ENCODE data around the gene FBXW10.
A peak's percentile ranks its signal among the peaks of the same experiment; 100 is the strongest.
"Not testable (repeated sequence)": the region's sequence is repeated elsewhere in the genome, so short reads cannot be mapped to it uniquely, and the experiment has no call there.

The FBXW10 gene

GRCh38 chr17:18750242-18750641 is 6.4 kb downstream of the FBXW10 start:
- DNase-seq (ENCODE audit: low spot score) = not testable (repeated sequence)

DNA sequence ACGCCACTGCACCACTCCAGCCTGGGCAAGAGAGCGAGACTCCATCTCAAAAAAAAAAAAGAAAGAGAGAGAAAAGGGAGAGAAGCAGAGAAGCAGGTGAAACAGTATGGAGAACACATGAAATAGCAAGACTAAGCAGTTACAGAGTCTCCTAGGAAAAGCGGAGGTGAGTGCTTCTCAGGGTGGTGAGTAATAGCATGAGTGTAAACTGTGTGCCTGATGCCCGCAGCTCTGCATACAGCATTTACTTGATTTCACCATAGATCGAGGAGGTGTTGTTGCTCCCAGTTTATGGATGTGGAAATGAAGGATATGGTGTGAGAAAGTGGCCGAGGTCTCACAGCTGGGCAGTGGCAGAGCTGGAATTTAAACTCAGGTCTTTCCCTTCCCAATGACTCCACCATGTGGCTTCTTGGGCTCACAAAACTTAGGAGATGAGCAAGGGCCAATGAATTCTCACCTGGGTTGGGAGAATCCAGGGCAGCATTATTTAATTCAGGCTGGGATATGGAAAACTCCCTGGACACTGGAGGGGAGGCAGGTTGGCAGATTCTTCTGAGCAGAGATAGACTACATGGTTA is 10.1 kb downstream of the FBXW10 start:
- DNase-seq (ENCODE audit: low spot score) = not testable (repeated sequence)

DNA sequence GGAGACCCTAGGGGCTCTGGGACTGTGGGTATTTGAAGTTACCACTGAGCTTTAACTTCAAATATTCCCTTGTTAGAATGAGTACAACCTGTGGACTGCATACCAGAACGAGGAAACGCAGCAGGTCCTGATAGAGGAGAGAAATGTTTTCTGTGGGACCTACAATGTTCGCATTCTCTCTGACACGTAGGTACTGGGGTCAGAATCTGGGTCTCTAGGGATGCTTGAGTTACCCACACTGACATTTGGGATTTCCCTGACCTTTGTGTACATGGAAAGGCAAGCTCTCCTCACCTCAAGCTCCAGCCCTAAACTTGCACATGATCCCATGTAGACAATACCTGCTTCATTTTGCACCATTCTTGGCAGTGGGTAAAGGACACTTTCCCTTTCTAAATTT is 12.1 kb downstream of the FBXW10 start:
- not testable (repeated sequence) for DNase-seq (ENCODE audit: low spot score)

- not testable (repeated sequence) for DNase-seq (ENCODE audit: low spot score)
Observed at GRCh38 chr17:18757368-18758044, 13.7 kb downstream of the FBXW10 start.

- DNase-seq (ENCODE audit: low spot score) = not testable (repeated sequence)
Observed at GRCh38 chr17:18758344-18758743, 14.5 kb downstream of the FBXW10 start.

DNA sequence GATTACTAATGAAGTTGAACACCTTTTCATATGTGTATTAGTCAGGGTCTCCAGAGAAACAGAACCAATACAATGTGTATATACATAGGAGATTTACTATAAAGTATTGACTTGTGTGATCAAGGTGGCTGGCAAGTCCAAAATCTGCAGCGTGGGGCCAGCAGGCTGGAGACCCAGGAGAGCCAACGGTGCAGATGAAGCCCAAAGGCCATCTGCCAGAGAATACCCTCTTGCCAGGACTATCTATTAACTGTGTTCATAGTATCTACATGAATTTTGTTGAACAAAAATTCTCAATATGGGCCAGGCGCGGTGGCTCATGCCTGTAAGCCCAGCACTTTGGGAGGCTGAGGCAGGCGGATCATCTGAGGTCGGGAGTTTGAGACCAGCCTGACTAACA is 16.4 kb downstream of the FBXW10 start:
- not testable (repeated sequence) for DNase-seq (ENCODE audit: low spot score)

DNA sequence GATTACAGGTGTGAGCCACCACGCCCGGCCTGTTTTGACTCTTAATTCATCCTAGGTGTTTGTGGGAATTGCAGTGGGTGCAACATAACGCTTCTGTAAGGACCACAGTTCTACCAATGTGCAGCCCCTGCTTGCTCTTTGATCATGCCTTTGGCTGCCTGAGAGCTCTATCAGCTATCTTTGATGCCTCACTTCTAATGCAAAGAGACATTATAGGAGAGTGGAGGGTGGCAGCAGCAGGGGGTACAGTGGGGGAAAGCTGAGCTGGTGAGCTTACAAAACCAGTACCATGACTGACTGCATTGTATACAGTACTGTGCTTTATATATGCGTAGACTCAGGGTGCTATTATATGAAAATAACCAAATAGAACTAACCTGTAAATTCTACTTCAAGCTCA is 26.7 kb downstream of the FBXW10 start:
- not testable (repeated sequence) for DNase-seq (ENCODE audit: low spot score)

GRCh38 chr17:18771066-18771465 is 27.2 kb downstream of the FBXW10 start:
- not testable (repeated sequence) for DNase-seq (ENCODE audit: low spot score)

- DNase-seq (ENCODE audit: low spot score) = peak; percentile 2
Observed at GRCh38 chr17:18772471-18772870, 28.6 kb downstream of the FBXW10 start.

- peak; percentile 79 for DNase-seq (ENCODE audit: low spot score)
Observed at GRCh38 chr17:18780991-18781718, 37.3 kb downstream of the FBXW10 start, which contains the start of gene TVP23B. Gene TVP23B, plus strand, starts transcription at chr17:18781183. Its CDS starts 111 bp downstream, at chr17:18781294.

GRCh38 chr17:18781805-18782204 is 38.0 kb downstream of the FBXW10 start:
- not testable (repeated sequence) for DNase-seq (ENCODE audit: low spot score)

DNA sequence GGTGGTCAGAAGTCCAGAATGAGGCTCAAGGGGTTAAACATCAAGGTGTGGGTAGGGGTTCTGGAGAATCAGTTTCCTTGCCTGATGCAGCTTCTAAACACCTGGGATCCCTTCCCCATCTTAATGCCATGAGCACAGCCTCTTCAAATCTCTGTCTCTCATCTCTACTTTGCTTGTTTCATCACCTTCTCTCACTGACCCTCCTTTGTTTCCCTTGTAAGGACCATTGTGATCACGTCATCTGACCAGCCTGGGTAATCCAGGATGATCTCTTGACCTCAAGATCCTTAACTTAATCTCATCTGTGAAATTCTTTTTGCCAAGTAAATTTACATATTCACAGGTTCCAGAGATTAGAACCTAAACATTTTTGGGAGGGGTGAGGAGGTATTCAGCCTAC is 42.1 kb downstream of the FBXW10 start:
- DNase-seq (ENCODE audit: low spot score) = not testable (repeated sequence)

DNA sequence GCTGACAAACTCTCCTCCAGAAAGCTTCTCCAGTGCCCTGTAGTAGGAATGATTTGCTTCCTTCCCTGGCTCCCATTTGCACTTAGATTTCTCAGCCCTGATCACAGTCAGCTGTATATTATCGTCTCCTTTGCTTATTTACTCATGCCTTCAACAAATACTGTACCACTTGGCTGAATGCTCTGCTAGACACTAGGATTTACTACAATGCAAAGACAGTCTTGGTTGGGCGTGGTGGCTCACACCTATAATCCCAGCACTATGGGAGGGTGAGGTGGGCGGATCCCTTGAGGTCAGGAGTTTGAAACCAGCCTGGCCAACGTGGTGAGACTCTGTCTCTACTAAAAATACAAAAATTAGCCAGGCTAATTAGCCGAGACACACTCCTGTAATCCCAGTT is 43.0 kb downstream of the FBXW10 start:
- DNase-seq (ENCODE audit: low spot score) = not testable (repeated sequence)

DNA sequence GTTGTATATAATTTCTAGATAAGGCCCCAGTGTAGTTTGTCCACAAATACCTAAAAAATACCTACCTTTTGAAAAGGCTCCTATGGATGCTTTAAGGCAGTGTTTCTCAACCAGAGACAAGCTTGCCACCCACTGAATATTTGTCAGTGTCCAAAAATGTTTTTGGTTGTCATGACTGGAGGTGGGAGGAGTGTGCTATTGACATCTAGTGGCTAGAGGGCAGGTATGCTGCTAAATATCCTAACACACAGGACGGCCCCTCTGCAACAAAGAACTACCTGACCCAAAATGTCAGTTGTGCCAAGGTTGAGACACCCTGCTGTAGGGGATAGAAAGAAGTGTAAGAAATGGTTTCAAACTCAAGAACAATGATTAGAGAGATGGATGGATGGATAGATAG is 47.5 kb downstream of the FBXW10 start:
- not testable (repeated sequence) for DNase-seq (ENCODE audit: low spot score)

GRCh38 chr17:18794841-18795240 is 51.0 kb downstream of the FBXW10 start:
- DNase-seq (ENCODE audit: low spot score) = not testable (repeated sequence)

DNA sequence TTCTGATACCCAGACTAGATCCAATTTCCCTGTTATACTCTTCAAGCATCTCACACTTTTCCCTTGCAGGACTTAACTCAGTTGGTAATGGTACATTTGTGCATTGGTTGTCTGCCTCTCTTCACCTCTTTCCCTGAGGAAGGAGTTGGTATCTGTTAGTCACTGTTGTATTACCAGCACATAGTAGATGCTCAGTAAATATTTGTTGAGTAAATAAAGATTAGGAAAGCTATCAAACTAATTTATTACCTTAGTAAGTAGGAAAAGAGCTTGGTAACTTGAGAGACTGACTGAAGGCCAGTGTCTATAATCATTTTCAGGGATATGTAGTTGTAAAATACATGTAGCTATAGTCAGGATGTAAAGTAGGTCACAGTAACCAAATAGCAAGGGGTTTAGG is 53.0 kb downstream of the FBXW10 start:
- DNase-seq (ENCODE audit: low spot score) = not testable (repeated sequence)

GRCh38 chr17:18803458-18804245 is 59.8 kb downstream of the FBXW10 start:
- DNase-seq (ENCODE audit: low spot score) = not testable (repeated sequence)

GRCh38 chr17:18815924-18816323 is 72.1 kb downstream of the FBXW10 start:
- not testable (repeated sequence) for DNase-seq (ENCODE audit: low spot score)

DNA sequence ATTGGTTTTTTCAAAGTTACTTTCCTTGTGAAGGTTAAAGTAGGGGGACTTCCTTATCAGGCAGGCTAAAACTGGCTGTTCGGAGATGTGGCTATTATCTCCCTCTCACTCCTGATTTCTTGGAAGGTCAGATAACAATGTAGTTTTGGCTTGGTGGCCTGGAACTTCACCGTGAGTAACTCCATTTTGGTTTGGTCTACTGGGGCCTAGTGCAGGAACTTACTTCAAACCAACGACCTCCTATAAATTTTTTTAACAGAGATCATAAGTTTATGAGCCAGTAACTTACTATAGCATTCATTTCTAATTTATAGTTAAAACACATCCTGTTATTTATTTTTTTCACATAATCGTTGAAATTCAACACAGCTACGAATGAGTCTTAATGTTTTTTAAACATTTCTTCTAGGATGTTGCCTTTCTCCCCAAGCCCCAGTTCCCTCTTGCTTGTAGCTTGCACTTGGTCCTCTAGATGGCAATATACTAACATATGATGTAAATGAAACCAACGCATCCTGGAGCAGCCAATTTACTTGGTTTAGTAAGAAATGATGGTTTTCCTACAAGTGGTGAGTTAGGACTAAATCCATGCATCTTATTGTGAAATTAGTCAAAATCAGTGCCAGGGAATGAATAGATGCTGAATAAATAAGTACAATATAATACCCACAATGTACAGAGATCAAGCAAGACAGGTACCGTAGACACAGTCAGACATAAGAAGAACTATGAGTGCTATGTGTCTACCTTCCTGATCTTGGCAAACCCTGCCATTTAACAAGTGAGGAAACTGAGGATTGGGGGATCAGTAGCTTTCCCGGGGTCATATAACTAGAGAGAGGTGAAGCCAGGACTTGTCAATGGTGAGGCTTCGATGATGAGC is 72.9 kb downstream of the FBXW10 start:
- peak; percentile 14 for DNase-seq (ENCODE audit: low spot score)

DNA sequence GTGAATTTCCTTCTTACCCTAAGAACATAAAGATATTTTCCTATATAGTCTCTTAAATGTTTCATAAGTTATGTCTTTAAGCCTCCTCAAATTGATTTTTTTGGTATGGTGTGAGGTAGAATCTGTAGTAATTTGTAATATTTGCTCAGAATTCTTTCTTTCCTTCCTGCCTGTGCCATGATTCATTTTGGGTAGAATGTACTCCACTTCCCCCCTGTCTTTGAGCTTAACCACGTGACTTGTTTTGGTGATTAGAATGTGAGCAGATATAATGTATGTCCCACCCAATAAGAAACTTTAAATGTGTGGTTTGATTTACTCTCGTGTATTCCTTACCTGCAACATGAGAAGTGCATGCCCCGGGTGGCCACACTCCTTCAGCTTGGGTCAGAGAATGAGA is 77.6 kb downstream of the FBXW10 start:
- DNase-seq (ENCODE audit: low spot score) = not testable (repeated sequence)

DNA sequence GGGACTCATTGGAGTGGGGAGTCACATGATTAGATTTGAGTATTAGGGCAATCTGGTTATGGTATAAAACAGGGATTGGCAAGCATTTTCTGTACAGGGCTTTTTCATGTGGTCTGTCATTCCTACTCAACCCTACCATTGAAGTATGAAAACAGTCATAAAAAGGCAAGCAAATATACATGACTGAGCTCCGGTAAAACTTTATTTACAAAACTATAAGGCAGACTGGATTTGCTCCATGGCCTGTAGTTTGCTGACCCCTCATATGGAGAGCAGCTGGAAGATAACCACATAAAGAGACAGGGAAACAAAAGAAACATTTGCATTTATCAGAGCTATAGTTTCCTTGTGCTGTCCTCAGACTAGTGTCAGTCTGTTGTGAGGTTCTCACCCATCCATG is 83.8 kb downstream of the FBXW10 start:
- not testable (repeated sequence) for DNase-seq (ENCODE audit: low spot score)
